GM21447 (cell line): ENCODE measurements around the gene SLC31A2.
"Not testable (repeated sequence)": the region's sequence is repeated elsewhere in the genome, so short reads cannot be mapped to it uniquely, and the experiment has no call there.

Experiments
- ATAC-seq: cut with Tn5 transposase; IDR thresholded peaks from one replicate; pipeline ENCODE4 v1.9.1; 2021; ENCODE audit not compliant: unreplicated experiment

Gene SLC31A2, protein sequence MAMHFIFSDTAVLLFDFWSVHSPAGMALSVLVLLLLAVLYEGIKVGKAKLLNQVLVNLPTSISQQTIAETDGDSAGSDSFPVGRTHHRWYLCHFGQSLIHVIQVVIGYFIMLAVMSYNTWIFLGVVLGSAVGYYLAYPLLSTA

DNA sequence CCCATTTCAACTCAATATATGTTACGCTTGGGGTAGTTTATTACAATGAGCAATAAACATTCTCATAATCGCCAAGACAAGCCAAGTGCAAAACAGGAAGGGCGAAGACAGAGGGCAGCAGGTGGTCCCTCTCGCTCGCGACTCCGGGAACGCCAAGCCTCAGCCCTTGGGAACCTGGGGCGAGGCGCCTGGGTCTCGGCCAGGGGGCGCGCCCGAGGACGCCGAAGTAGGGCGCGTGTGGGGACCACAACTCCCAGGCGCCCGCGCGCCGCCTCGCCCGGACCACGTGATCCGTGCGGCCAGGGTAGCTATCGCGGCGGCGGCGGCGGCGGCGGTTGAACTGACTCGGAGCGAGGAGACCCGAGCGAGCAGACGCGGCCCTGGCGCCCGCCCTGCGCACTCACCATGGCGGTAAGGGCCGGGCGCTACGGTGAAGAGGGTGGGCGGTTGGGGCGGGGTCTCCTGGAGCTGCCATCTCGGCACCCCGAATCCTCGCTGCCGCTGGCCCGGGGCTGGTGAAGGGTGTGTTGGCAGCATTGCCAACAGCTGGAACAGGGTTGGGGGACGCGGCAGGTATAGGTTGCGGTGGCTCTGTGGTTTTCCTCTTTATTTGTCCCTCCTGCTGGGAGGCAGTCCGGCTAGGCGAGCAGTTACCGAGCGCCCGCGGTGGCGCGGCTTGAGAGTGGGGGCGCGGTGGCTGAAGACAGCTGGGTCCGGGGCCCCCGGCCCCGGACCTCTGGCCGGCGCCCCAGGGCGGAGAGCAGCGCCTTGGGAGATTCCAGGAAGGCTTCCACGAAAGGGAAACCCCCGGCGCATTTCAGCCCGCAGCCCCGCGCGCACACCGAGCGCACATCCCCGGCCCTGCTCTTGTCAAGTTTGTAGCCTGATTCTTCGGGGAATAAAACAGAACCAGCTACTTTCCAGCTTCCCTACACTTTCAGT, at the start of gene SLC31A2:
TSS of gene SLC31A2 (plus strand) at position 338 of the 942 bp plus-strand sequence. CDS start at position 406, 68 bp downstream.
- peak; percentile 92 for ATAC-seq

DNA sequence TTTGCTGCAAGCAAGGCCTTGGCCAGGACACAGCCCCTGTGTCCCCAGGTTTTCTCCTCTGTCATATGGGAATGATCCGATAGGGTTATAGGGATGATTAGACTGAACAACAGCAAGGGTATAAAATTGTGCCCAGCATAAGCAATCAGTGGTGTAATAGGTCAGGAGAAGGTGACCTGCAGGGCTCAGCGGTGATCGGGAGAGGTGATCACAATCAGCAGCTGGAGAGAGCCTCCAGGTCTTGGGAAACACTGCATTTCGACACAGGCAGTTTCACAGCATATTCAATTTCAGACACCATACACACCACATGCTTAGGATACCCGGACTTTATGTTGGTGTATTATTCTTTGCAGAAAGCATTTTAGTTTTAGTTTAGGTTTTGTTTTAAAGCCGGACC, 45.5 kb upstream of the SLC31A2 start:
- ATAC-seq = not testable (repeated sequence)

DNA sequence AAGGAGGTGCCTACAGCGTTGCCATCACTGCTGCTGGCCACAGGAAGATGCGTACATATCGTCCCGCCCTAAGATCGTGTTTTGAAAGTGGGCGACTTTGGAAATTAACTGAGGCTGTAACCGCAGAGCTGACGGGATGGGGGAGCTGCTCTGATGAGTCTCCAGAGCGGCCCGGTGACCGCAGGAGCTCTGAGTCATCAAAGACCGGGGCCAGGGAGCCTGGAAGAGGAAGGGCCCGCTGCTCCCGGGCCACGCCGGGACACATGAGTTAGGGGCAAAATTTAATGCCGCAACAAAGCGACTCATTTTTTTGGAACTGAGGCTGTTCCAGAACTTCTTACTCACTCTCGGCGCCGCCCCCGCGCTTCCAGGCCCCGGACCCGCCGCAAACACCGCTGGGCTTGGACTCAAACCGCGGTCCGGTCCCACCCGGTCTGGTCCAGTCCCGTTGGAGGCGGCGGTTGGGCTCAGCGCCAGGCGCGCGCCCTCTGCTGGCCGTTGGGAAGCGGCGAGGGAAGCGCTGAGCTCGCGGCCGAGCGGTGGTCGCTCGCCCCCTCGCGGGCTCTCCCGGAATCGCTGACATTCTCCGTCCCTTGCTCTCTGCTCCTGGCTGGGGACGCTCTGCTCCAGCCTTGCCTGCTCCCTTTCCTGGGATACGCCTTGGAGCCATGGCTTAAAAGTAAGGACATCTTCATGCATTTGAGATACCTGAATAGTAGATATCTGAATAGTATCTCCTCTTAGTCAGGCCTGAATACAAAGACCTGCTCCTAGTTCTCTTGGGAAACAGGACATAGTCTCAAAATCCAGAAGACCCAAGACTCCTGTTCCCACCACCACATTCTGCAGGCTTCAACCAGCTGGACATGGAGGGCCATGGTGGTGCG, 39.5 kb upstream of the SLC31A2 start:
- ATAC-seq = peak; percentile 64

DNA sequence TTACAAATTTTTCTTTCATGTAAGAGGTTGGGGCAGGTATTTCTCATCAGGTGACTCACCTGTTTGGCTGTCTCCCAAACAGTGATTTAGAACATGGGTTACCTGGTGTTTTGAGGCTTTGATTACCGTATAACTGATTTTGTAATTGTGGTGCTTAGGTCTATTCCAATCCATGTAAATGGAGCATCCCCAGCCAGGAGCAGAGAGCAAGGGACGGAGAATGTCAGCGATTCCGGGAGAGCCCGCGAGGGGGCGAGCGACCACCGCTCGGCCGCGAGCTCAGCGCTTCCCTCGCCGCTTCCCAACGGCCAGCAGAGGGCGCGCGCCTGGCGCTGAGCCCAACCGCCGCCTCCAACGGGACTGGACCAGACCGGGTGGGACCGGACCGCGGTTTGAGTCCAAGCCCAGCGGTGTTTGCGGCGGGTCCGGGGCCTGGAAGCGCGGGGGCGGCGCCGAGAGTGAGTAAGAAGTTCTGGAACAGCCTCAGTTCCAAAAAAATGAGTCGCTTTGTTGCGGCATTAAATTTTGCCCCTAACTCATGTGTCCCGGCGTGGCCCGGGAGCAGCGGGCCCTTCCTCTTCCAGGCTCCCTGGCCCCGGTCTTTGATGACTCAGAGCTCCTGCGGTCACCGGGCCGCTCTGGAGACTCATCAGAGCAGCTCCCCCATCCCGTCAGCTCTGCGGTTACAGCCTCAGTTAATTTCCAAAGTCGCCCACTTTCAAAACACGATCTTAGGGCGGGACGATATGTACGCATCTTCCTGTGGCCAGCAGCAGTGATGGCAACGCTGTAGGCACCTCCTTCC, 37.9 kb upstream of the SLC31A2 start:
- not testable (repeated sequence) for ATAC-seq

DNA sequence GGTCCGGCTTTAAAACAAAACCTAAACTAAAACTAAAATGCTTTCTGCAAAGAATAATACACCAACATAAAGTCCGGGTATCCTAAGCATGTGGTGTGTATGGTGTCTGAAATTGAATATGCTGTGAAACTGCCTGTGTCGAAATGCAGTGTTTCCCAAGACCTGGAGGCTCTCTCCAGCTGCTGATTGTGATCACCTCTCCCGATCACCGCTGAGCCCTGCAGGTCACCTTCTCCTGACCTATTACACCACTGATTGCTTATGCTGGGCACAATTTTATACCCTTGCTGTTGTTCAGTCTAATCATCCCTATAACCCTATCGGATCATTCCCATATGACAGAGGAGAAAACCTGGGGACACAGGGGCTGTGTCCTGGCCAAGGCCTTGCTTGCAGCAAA, 32.0 kb upstream of the SLC31A2 start:
- ATAC-seq = not testable (repeated sequence)

DNA sequence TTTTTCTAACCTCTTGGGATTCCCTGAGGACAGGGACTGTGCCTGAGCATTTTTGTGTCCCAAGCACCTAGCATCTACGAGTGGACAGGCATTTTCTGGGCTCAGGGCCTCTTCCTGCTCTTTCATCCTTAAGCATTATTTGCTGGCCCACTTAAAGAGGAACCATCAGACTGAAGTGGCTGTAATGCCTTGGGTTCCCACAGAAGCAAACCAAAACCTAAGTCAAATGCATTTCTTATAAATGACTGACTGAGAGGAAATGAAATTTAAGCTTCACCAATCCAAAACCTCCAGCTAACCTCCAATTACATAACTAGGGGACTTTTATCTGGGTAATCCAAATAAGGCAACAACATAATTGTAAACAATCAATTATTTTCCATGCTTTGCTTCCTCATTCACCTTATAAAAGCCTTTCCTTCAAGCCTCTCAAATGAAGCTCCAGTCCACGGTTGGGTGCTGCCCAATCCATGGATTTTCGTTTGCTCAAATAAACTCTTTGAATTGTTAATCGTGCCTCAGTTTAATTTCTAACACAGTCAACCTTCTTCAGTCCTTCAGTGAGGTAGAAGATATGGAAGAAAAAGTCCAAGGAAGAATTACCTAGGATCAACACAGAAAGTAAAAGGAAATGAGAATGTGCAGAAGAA, 25.3 kb upstream of the SLC31A2 start:
- ATAC-seq = no peak

DNA sequence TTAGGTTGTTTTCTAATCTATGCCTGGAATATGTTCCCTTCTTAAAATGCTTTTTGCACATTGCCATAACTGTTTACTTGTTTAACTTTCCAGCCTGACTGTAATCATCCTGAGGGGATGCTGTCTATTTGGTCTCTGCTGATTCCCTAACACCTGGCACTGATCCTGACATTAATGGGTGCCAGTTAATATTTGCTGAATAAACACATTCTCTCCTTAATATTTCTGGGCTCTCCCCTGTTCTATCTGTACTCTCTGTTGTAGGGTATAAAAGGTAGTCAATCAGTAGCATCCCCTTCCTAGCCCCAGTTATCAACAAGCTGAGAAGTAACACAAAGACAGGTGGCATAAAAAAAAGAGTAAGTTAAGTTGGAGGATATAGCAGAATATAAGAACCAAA, 21.3 kb upstream of the SLC31A2 start:
- no peak for ATAC-seq

DNA sequence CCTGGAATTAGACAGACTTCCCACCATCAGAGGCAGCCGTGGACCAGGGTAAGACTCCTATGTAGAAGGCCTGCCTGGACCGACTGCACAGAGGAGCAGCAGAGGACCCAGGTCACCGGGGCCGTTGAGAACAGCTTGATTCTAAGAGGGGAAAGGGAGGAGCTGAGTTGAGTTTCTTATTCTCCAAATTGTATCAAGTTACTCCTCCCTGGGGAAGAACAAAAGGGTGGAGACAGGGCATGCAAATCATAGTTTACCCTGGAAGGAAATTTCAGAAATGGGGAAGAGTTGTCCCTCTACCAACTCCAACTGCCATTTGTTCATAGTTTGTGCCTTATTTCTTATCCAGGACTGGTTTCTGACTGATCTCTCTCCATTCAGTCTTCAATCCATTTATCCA, 20.9 kb upstream of the SLC31A2 start:
- ATAC-seq = no peak

DNA sequence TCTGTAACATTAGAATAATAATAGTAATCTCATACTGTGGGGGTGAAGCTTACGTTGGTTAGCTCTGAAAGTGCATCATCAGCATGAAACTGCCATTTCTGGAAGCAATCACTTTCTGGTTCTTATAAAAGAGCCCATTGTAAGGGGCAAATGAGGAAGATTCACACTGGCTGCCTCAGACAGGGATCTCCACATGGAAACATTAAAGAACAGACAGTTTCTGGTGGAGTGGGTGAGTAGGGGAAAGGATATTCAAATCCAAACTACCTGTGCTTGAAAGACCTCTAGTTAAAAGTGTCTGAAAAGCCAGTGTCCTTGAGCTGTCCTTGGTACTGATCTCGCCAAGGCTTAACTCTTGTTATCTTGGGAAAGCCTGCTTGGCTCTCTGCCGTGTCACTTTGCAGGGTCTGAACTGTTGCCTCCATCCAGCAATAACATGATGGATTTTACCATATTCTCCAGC, 19.1 kb upstream of the SLC31A2 start:
- ATAC-seq = no peak

DNA sequence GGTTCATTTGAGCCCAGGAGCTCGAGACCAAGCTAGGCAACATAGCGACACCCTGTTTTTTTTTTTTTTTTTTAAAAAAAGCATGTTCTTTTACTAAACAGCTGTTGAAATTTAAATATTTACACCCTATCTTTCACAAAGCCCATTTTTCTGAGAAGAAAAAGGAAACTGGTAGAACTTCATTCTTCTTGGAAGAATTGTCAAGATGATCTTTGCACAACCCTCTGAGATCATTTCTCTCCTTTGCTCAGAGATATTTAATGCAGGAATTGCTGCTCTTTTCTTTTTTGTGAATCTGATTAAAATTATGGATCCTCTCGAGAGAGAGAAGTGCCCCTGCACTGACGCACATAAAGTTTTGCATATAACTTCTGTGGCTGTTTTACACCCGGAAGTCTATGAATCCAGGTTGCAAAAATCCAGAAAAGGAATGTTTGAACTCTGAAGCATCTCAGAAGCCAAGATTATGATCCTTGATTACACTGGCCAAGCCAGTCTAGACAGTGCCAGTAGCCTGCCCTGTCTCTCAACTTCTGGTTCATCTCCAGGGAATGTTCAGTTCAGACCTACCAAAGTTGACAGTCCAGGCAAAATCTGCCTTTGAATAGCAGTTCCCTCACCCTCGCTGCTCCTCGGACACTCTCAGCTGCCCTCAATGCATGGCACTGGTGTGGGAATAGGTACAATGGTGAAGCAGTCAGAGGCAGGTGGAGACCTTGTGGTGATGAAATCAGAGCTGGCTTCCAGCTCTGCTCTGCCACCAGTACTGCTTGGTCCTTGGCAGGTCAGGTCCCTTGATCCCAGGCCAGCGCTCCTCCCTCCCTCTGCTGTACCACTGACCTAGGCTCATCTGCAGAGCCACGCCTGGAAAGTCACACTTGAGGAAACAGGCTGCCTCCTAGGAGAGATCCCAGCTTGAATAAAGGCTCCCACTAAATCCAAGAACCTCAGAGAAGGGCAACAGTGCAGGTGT, 13.3 kb upstream of the SLC31A2 start:
- no peak for ATAC-seq

DNA sequence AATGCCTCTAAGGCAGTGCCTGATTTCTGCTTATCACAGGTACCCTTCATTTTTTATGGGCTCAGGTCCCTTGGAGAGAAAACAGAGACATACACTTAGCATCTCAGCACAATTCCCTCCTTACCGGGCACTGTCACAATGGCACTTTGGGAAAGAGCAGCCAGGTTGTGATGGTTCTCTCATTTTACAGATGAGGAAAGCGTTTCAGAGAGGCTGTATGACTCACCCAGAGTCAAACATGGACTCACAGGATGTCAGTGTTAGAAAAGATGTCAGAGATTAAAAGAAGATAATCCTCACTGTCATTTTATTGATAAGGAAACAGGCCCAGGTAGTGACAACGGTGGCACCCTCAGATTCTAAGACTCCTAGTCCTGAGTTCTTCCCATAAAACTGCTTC, 12.0 kb upstream of the SLC31A2 start:
- no peak for ATAC-seq

DNA sequence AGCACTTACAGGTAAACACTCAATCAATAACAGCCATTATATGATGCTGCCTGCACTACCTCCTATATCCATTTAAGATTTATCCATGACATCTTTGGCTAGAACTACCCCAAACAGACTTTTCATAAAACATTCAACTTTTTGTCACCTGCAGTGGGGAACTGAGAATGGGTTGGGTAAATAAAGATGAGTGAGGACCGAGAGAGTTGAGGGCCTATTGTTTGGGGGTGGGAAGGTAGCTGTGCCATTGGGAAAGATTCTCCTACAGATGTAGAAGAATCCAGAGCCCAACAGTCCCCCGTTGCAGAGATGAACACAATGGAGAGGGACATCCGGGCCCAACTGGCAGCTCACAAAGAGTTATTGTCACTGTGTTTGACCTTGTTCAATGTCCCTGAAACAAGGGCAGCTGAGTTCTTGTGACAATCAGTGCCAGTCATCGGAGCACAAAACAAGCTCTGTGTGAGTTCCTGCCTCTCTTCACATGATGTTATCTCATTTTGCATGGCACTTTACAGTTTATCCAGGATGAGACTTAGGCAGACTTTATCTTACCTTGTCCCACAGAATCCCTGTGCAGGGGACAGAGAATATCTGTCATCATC, 11.5 kb upstream of the SLC31A2 start:
- ATAC-seq = no peak

DNA sequence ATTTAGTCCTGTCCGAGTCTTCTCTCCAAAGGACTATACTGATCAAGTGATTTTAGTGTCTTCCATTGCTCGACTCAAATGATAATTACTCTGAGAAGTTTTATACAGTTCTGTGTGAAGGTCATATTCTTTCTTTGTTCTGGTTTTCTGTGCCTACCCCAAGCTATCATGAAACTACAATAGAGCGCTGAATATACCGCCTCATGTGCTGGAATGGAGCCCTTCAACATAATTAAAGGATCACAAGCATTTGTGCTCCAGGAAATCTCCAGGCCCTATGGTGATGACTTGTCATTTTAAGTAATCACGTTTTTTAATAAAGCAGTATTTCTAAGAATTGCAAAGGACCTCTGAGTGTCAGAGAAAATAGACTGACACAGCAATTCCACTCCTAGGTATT, 10.9 kb upstream of the SLC31A2 start:
- no peak for ATAC-seq

DNA sequence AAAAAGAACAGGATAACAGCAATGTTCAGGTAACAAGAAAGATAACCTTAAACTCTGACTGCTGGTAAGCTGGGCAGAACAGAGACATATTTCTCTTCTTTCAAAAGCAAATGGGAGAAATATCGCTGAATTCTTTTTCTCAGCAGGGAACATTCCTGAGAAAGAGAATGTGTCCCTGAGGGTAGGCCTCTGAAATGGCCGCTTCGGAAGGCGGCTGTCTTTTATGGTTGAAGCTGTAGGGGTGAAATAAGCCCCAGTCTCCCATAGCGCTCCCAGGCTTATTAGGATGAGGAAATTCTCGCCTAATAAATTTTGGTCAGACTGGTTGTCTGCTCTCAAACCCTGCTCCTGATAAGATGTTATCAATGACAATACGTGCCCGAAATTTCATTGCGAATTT, 9.9 kb upstream of the SLC31A2 start:
- not testable (repeated sequence) for ATAC-seq

DNA sequence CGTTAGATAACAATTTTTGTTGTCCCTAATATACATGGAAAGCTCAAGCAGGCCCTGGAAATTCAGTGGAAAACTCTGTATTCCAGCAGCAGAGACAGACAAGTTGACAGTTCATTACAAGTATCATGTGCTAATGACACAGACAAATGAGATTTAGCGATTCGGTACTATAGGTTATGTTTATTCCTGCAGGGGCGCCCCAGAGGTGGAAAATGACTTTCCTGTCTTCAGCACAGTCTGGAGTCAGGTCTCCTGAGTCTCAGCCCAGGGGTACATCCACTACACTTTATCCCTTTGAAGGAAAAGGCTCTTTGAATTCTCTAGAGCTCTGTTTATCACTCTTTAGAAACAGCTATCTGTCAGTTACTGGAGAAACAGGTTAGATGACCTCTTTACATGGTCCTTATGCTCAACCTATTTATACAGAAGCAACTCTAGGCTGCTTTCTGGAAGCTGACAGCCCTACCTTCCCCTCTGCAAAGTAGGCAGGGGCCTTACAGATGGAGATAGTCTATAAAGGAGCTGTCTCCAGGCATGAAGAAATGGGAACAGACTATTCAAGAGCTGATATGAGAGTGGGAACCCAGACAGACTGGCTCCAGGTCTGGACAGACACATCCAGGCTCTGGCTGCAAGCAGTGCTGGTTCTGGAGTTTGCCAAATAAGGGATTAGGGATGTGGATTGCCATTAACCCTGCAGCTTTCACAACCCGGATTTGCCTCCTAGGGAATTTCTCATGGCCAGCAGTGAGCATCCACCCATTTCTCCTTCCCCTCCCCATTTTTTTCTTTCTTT, 7.2 kb upstream of the SLC31A2 start:
- no peak for ATAC-seq

DNA sequence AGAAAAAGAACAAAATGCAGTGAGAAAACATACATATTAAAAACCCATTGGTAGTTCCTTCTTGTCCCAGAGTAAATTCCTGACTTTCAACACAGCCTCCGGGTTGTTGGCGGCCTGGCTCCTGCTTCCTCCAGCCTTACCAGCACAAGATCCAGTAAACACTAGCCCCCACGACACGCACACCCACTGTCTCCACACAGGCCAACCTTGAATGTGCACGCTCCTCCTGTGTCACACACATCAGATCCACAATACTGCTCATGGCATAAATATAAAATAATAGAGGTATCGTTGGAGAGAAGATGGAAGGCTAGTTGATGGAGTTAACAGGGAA, 2.5 kb upstream of the SLC31A2 start:
- ATAC-seq = no peak

DNA sequence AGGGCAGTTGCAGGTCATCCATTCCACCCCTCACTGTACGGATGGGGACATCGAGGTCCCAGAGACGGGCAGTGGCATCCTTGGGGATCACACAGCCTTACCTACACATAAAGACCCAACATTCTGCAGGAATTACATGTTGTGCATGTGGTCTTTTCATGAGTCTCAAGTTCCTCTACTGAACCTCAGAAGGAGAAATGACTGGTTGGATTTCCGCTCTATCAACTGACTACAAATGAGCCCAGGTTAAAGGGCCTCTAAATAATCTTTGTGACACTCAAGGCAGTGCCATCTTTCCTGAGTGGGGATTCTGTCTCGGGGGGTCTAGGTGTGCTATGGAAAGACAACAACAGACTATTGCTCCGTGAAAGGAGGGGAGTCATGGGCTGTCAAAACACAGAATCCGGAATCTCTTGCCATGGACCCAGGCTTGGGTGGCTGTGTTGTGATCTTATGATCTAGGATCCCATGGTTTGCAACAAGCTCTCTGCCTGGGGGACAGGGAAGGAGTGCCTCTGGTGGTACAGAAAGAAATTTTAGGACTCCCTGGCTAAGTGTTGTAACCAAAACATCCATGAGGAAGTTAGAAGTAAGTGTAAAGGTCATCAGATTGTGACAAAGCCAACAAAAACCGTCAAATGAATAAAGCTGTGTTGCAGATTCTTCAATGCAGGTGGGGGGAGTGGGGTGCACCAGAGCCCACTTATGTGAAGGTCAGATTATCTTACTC, 1.9 kb upstream of the SLC31A2 start:
- no peak for ATAC-seq
